Mesenchymal stem cell (in vitro differentiated cells and primary cell): ENCODE data around the gene SEC22A.

Source experiments
- DNase-seq: peaks from one replicate; pipeline ENCODE4 v3.0.0-alpha.2; 2013
- H2AFZ ChIP-seq: one replicate; pipeline ENCODE4 v1.6.1; 2013; ENCODE audit warnings: low read depth, mild to moderate bottlenecking, control low read depth, inconsistent platforms, low read length, moderate library complexity
- H2AK5ac ChIP-seq: 2 replicates; pipeline ENCODE4 v1.6.1; 2013; ENCODE audit warnings: low read length, moderate library complexity, mild to moderate bottlenecking, inconsistent platforms; ENCODE audit not compliant: severe bottlenecking
- H2BK120ac ChIP-seq: one replicate; pipeline ENCODE4 v1.6.1; 2013; ENCODE audit warnings: low read depth, mild to moderate bottlenecking, inconsistent platforms, low read length, moderate library complexity
- H2BK12ac ChIP-seq, 2 experiments: one replicate each; pipeline ENCODE4 v1.6.1; 2013; ENCODE audit warnings: inconsistent platforms in 2 of 2, low read length in 2 of 2, mild to moderate bottlenecking in 2 of 2, moderate library complexity in 2 of 2, control low read depth in 1 of 2
- H2BK15ac ChIP-seq: one replicate; pipeline ENCODE4 v1.6.1; 2013; ENCODE audit warnings: mild to moderate bottlenecking, low read depth, inconsistent platforms; ENCODE audit not compliant: poor library complexity, severe bottlenecking
- H2BK5ac ChIP-seq: 2 replicates; pipeline ENCODE4 v1.6.1; 2013; ENCODE audit warnings: low read depth, mild to moderate bottlenecking, low read length, control low read depth, inconsistent platforms; ENCODE audit not compliant: poor library complexity, severe bottlenecking
- H3K14ac ChIP-seq, 2 experiments: one replicate each; pipeline ENCODE4 v1.6.1; 2013; ENCODE audit warnings: inconsistent platforms in 2 of 2, low read length in 2 of 2, control low read depth in 1 of 2, mild to moderate bottlenecking in 1 of 2, moderate library complexity in 1 of 2
- H3K18ac ChIP-seq, 2 experiments: one replicate each; pipeline ENCODE4 v1.6.1; 2013; ENCODE audit warnings: inconsistent platforms in 2 of 2, low read length in 2 of 2, control low read depth in 1 of 2, low read depth in 1 of 2, mild to moderate bottlenecking in 1 of 2
- H3K23ac ChIP-seq, 2 experiments: one replicate each; pipeline ENCODE4 v1.6.1; 2013; ENCODE audit warnings: inconsistent platforms in 2 of 2, low read length in 2 of 2, mild to moderate bottlenecking in 2 of 2, moderate library complexity in 2 of 2, control low read depth in 1 of 2
- H3K27ac ChIP-seq: 2 replicates; pipeline ENCODE4 v1.5.1; 2013; ENCODE audit warnings: mild to moderate bottlenecking, moderate library complexity, low read length, control low read depth, inconsistent platforms; ENCODE audit not compliant: poor library complexity, severe bottlenecking
- H3K27me3 ChIP-seq, 2 experiments: 2 replicates each; pipeline versions ENCODE4 v1.6.1 to v1.7.0; 2013; ENCODE audit warnings: low read length in 2 of 2, mild to moderate bottlenecking in 2 of 2, moderate library complexity in 2 of 2, control low read depth in 1 of 2, inconsistent platforms in 1 of 2; ENCODE audit not compliant: control insufficient read depth in 1 of 2, insufficient read depth in 1 of 2
- H3K36me3 ChIP-seq, 2 experiments: 2 replicates each; pipeline versions ENCODE4 v1.6.1 to v1.7.0; 2013; ENCODE audit warnings: low read length in 2 of 2, control low read depth in 1 of 2, inconsistent platforms in 1 of 2, low read depth in 1 of 2, mild to moderate bottlenecking in 1 of 2; ENCODE audit not compliant: insufficient read depth in 2 of 2, control insufficient read depth in 1 of 2
- H3K4ac ChIP-seq, 2 experiments: one replicate each; pipeline ENCODE4 v1.6.1; 2013; ENCODE audit warnings: inconsistent platforms in 2 of 2, low read length in 2 of 2, mild to moderate bottlenecking in 2 of 2, moderate library complexity in 2 of 2, control low read depth in 1 of 2, low read depth in 1 of 2
- H3K4me1 ChIP-seq: 2 replicates; pipeline ENCODE4 v1.6.1; 2013; ENCODE audit warnings: low read depth, low read length, control low read depth; ENCODE audit not compliant: control insufficient read depth, insufficient read depth
- H3K4me2 ChIP-seq: 2 replicates; pipeline ENCODE4 v1.6.1; 2013; ENCODE audit warnings: low read length, mild to moderate bottlenecking, inconsistent platforms; ENCODE audit not compliant: poor library complexity, severe bottlenecking
- H3K4me3 ChIP-seq, 2 experiments: 2 replicates each; pipeline versions ENCODE4 v1.5.1 to v1.7.0; 2013; ENCODE audit warnings: low read length in 2 of 2, mild to moderate bottlenecking in 2 of 2, control low read depth in 1 of 2, low read depth in 1 of 2; ENCODE audit not compliant: insufficient read depth in 1 of 2
- H3K79me1 ChIP-seq: replicated peaks from 2 replicates; pipeline ENCODE4 v1.6.1; 2013; ENCODE audit warnings: mild to moderate bottlenecking, control low read depth, low read length, inconsistent platforms; ENCODE audit not compliant: poor library complexity, severe bottlenecking
- H3K9ac ChIP-seq: 2 replicates; pipeline ENCODE4 v1.7.0; 2013; ENCODE audit warnings: mild to moderate bottlenecking, low read length, moderate library complexity
- H3K9me3 ChIP-seq: 2 replicates; pipeline ENCODE4 v1.7.0; 2013; ENCODE audit warnings: mild to moderate bottlenecking, low read length; ENCODE audit not compliant: control insufficient read depth
- H4K8ac ChIP-seq: one replicate; pipeline ENCODE4 v1.6.1; 2013; ENCODE audit warnings: inconsistent platforms, mild to moderate bottlenecking, low read length, moderate library complexity
- H4K91ac ChIP-seq: one replicate; pipeline ENCODE4 v1.6.1; 2013; ENCODE audit warnings: mild to moderate bottlenecking, low read length, inconsistent platforms
- WGBS: methylation state at CpG from one replicate; pipeline ENCODE4 v1.1.7; 2013; ENCODE audit warnings: mixed read lengths; 5-methylcytosine and 5-hydroxymethylcytosine counted together

The SEC22A gene

GRCh38 chr3:123285066-123285465, 83.3 kb downstream of the SEC22A start:
- H4K8ac ChIP-seq: no peak overlapping the region
- WGBS: 78% methylated on average over 9 of the region's 9 CpGs

DNA sequence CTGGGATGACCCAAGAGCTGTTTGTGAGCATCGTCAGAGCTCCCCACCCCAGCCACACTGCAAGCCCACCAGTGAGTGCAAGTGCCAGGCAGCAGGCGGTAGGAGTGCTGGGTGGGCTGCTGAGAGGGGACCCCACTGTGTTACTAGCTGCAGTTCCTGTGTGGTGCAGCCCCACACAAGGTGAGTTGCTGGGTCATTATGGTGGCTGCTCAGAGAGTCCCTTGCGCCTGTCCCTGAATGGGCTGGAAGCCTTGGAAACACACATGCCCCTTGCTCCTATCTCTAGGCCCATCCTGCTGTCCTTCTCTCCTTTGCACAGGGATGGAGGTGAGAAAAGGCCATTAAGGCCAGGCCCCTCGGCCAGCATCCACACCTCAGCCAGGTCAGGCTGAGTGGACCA, 83.7 kb downstream of the SEC22A start:
- no peak overlapping the region for H2BK120ac ChIP-seq
- no peak overlapping the region for H3K4me3 ChIP-seq
- H3K79me1 ChIP-seq: no peaks in the 10 kb centered on the region
- no peak overlapping the region for H3K4me2 ChIP-seq
- no peak overlapping the region for H4K8ac ChIP-seq
- H4K91ac ChIP-seq: no peak overlapping the region
- H3K4ac ChIP-seq: no peak overlapping the region
- DNase-seq: no peak
- no peaks in the 10 kb centered on the region for H3K36me3 ChIP-seq
- no peak overlapping the region for H3K23ac ChIP-seq
- H3K18ac ChIP-seq: no peak overlapping the region
- no peak overlapping the region for H2BK15ac ChIP-seq
- no peaks in the 10 kb centered on the region for H3K4me1 ChIP-seq
- no peak overlapping the region for H2AK5ac ChIP-seq
- no peak overlapping the region for H3K14ac ChIP-seq
- WGBS: 93% methylated on average over 4 of the region's 4 CpGs
- no peaks in the 10 kb centered on the region for H3K9me3 ChIP-seq
- no peak overlapping the region for H2BK12ac ChIP-seq
- peaks cover 4 to 8% of the 10 kb centered on the region in 2 experiments for H3K27me3 ChIP-seq
- H2AFZ ChIP-seq: no peak overlapping the region
- no peak overlapping the region for H2BK5ac ChIP-seq
- H3K9ac ChIP-seq: no peak overlapping the region
- no peak overlapping the region for H3K27ac ChIP-seq

More at GRCh38 chr3:123285066-123285465, 83.3 kb downstream of the SEC22A start:
- H3K14ac ChIP-seq: no peak overlapping the region
- no peak overlapping the region for H2BK12ac ChIP-seq
- H2BK120ac ChIP-seq: no peak overlapping the region
- H3K79me1 ChIP-seq: no peaks in the 10 kb centered on the region
- no peaks in the 10 kb centered on the region for H3K4me1 ChIP-seq
- H3K4me3 ChIP-seq: no peak overlapping the region
- no peak overlapping the region for H3K23ac ChIP-seq
- H4K91ac ChIP-seq: no peak overlapping the region
- peaks cover 4 to 8% of the 10 kb centered on the region in 2 experiments for H3K27me3 ChIP-seq
- no peak overlapping the region for H3K18ac ChIP-seq
- no peak overlapping the region for H3K9ac ChIP-seq
- no peak overlapping the region for H3K4ac ChIP-seq
- DNase-seq: no peak
- no peaks in the 10 kb centered on the region for H3K36me3 ChIP-seq
- no peak overlapping the region for H2AK5ac ChIP-seq
- H3K27ac ChIP-seq: no peak overlapping the region
- no peak overlapping the region for H2AFZ ChIP-seq
- no peaks in the 10 kb centered on the region for H3K9me3 ChIP-seq
- H3K4me2 ChIP-seq: no peak overlapping the region
- H2BK15ac ChIP-seq: no peak overlapping the region
- no peak overlapping the region for H2BK5ac ChIP-seq

GRCh38 chr3:123285931-123286307, 84.2 kb downstream of the SEC22A start:
- no peak overlapping the region for H3K4me3 ChIP-seq
- WGBS: 82% methylated on average over 4 of the region's 4 CpGs
- no peak overlapping the region for H3K23ac ChIP-seq
- no peak overlapping the region for H2BK5ac ChIP-seq
- H3K9me3 ChIP-seq: no peaks in the 10 kb centered on the region
- no peak overlapping the region for H3K9ac ChIP-seq
- no peak overlapping the region for H2BK12ac ChIP-seq
- H2AFZ ChIP-seq: no peak overlapping the region
- H2BK120ac ChIP-seq: no peak overlapping the region
- H3K79me1 ChIP-seq: no peaks in the 10 kb centered on the region
- H2AK5ac ChIP-seq: no peak overlapping the region
- H3K14ac ChIP-seq: no peak overlapping the region
- peaks cover 4 to 8% of the 10 kb centered on the region in 2 experiments for H3K27me3 ChIP-seq
- no peak overlapping the region for H4K91ac ChIP-seq
- no peak overlapping the region for H2BK15ac ChIP-seq
- H3K4me1 ChIP-seq: no peaks in the 10 kb centered on the region
- H3K27ac ChIP-seq: no peak overlapping the region
- no peak overlapping the region for H3K18ac ChIP-seq
- DNase-seq: no peak
- no peak overlapping the region for H3K4me2 ChIP-seq
- H4K8ac ChIP-seq: no peak overlapping the region
- H3K4ac ChIP-seq: no peak overlapping the region
- no peaks in the 10 kb centered on the region for H3K36me3 ChIP-seq

DNA sequence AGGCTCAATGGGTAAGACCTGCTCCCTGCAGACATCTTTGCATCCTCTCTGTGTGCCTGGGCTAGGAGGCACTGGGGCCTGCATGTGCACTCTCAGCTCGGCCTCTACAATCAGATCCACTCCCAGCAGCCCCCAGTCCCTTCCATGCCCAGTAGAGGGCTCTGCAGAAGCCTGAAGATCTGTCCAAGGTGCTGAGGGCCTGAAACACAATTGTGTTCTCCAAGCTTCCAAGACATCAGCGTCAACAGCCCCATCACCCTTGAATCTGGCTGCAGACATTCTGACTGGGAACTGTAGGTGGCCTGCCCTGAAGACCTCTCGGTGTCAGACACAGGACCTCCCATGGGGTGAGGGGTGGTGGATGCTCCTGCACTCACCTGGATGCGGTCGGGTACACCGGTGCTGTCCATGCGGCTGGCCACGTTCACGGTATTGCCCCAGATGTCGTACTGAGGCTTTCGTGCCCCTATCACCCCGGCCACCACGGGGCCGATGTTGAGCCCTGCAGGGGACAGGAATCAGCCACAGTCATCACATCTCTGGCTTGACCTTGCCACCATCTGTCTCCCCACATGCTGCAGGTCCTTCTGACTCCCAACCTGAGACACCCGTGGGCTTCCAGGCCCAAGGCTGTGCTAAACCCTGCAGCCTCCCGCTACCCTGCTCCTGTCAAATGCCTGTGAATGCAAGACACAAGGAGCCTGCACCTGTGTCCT, 84.7 kb downstream of the SEC22A start:
- H3K18ac ChIP-seq: no peak overlapping the region

More for the DNA sequence above, 84.7 kb downstream of the SEC22A start:
- no peak overlapping the region for H3K14ac ChIP-seq
- no peak overlapping the region for H3K4ac ChIP-seq
- no peak overlapping the region for H3K23ac ChIP-seq
- H3K4me2 ChIP-seq: no peak overlapping the region
- no peaks in the 10 kb centered on the region for H3K36me3 ChIP-seq
- no peak overlapping the region for H3K27ac ChIP-seq
- peaks cover 9 to 14% of the 10 kb centered on the region in 2 experiments for H3K27me3 ChIP-seq
- no peak overlapping the region for H4K8ac ChIP-seq
- no peak overlapping the region for H2BK5ac ChIP-seq
- peak; percentile 73 for DNase-seq
- no peaks in the 10 kb centered on the region for H3K4me1 ChIP-seq
- H2BK120ac ChIP-seq: no peak overlapping the region
- no peak overlapping the region for H4K91ac ChIP-seq
- H3K9me3 ChIP-seq: no peaks in the 10 kb centered on the region
- no peak overlapping the region for H2AK5ac ChIP-seq
- no peak overlapping the region for H2AFZ ChIP-seq
- WGBS: 83% methylated on average over 15 of the region's 16 CpGs
- no peak overlapping the region for H2BK12ac ChIP-seq
- no peak overlapping the region for H3K4me3 ChIP-seq
- H3K9ac ChIP-seq: no peak overlapping the region
- no peaks in the 10 kb centered on the region for H3K79me1 ChIP-seq
- H2BK15ac ChIP-seq: no peak overlapping the region
